Thoracic aorta (tissue), 2 donors: ENCODE data around the gene TSLP. TPM values are rescaled to one million over a fixed set of nuclear protein-coding genes. Genes with fewer than 3 reads are reported as not detected.

Experiments used
- ATAC-seq: fragments of 150-250 bp; one replicate; pipeline ENCODE4 v1.8.0; 2017; ENCODE audit warnings: low read depth; ENCODE audit not compliant: insufficient number of reproducible peaks, low FRiP score
- DNase-seq: peaks from one replicate; pipeline ENCODE4 v3.0.0-alpha.2; 2020; ENCODE audit warnings: low spot score
- H3K27ac ChIP-seq, 2 donors: fragments of 200-600 bp; sonication (generic); 1 replicate in 1 of 2; 2 replicates in 1 of 2; pipeline ENCODE4 v1.5.1; 2016; ENCODE audit warnings: mild to moderate bottlenecking in 2 of 2, moderate library complexity in 2 of 2
- H3K27me3 ChIP-seq: fragments of 200-600 bp; sonication (generic); replicated peaks from 2 replicates; pipeline ENCODE4 v1.6.0; 2016; ENCODE audit warnings: mild to moderate bottlenecking; ENCODE audit not compliant: insufficient read depth
- H3K36me3 ChIP-seq: fragments of 200-600 bp; sonication (generic); one replicate; pipeline ENCODE4 v1.5.1; 2016
- H3K4me1 ChIP-seq, 2 donors: fragments of 200-600 bp; sonication (generic); 1 replicate in 1 of 2; 2 replicates in 1 of 2; pipeline versions ENCODE4 v1.5.1 to v1.6.0; 2016; ENCODE audit warnings: low read depth in 2 of 2, mild to moderate bottlenecking in 1 of 2; ENCODE audit not compliant: control insufficient read depth in 1 of 2
- H3K4me3 ChIP-seq: fragments of 200-600 bp; sonication (generic); 2 replicates; pipeline ENCODE4 v1.5.1; 2016; ENCODE audit warnings: mild to moderate bottlenecking
- H3K9me3 ChIP-seq: fragments of 200-600 bp; sonication (generic); 2 replicates; pipeline ENCODE4 v1.5.1; 2016
- total RNA-seq, 2 donors: library from RNA; depleted of rRNA; stranded (reverse); fragments of >200 nt; gene quantifications; one replicate each; pipeline versions ENCODE4 v1.1.0 to v1.2.3, GENCODE V29; 2016
- TF ChIP-seq, protein P1 (sequence below): fragments of 200-600 bp; sonication (generic); IDR thresholded peaks from one replicate; pipeline ENCODE4 v1.5.1; 2019; ENCODE audit warnings: antibody characterized with exemption

The TSLP gene
- total RNA-seq, 2 donors from 2014 or later, result 0.28 TPM; not detected in 1

DNA sequence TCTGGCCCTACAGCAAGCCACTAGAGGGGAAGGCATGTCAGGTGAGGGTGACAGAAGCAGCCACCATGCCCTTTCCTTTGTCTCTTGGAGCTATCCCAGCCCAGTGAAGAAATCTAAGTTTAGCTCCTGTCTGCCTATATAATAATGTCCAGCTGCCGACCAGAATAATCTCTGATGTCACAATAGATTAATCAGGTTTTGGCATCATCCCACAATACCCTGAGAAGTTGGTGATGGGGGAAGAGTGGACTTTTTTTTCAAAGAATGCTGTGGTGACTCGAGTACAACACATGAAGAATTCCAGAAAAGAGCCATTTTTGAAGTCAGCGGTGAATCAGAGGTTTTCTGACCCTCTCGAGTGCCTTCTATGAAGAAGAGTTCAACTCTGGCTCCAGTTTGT lies 1.7 kb upstream of the TSLP start:
- H3K36me3 ChIP-seq, result no peaks in the 10 kb centered on the region
- ATAC-seq, result no peak
- H3K4me1 ChIP-seq, result peaks cover 4 to 30% of the 10 kb centered on the region in 2 donors
- peak overlapping the region; percentile 65 for H3K4me3 ChIP-seq
- H3K27me3 ChIP-seq, result no peaks in the 10 kb centered on the region
- H3K27ac ChIP-seq, result no peak overlapping the region
- no peaks in the 10 kb centered on the region for H3K9me3 ChIP-seq
- DNase-seq, result no peak
- TF ChIP-seq, protein P1, sequence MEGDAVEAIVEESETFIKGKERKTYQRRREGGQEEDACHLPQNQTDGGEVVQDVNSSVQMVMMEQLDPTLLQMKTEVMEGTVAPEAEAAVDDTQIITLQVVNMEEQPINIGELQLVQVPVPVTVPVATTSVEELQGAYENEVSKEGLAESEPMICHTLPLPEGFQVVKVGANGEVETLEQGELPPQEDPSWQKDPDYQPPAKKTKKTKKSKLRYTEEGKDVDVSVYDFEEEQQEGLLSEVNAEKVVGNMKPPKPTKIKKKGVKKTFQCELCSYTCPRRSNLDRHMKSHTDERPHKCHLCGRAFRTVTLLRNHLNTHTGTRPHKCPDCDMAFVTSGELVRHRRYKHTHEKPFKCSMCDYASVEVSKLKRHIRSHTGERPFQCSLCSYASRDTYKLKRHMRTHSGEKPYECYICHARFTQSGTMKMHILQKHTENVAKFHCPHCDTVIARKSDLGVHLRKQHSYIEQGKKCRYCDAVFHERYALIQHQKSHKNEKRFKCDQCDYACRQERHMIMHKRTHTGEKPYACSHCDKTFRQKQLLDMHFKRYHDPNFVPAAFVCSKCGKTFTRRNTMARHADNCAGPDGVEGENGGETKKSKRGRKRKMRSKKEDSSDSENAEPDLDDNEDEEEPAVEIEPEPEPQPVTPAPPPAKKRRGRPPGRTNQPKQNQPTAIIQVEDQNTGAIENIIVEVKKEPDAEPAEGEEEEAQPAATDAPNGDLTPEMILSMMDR, result no peak

DNA sequence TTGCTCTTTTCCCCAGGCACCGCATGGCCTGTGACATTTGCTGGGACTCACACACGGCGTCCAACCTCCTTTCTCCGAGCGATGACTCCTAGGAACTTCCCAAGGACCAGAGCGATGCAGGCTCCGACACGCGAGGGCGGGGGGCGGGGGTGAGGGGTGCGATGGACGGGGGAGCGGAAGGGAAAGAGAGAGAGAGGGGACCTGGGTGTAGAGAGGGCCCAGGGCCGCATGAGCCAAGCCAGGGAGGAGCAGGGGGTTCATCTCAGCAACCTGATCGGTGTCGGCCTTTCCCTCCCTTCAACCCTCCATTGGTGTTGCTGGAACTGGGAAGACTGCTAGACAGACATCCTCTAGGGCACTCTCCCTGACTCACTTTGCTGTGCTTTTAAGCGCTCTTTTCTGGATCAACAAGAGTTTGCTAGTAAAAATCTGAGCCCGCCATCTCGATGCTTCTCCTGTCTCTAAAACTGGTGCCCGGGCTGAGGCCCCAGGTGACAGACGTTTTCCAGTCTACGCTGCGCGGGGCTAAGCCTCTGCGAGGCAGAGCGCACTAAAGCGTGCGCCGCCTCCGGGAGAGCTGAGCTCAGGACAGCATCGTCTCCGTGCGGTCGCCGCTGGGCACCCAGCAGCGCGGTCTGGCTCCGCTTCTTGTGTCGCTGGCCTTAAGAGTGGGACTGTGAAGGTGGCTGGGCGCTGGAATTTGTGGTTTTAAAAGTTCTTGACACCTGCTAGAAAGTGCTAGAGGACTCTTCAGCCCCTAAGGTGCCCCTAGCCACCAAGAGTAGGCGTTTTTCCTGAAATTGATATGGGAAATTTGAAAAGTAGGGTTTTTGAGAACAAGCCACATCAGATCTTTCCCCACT lies 1.0 kb upstream of the TSLP start:
- H3K4me1 ChIP-seq, result peaks cover 4 to 37% of the 10 kb centered on the region in 2 donors
- H3K36me3 ChIP-seq, result no peaks in the 10 kb centered on the region
- TF ChIP-seq, protein P1, result no peak
- DNase-seq (no peak), ATAC-seq (no peak)
- peak overlapping the region; percentile 65 for H3K4me3 ChIP-seq
- no peak overlapping the region for H3K27ac ChIP-seq
- no peaks in the 10 kb centered on the region for H3K9me3 ChIP-seq
- H3K27me3 ChIP-seq, result no peaks in the 10 kb centered on the region

DNA sequence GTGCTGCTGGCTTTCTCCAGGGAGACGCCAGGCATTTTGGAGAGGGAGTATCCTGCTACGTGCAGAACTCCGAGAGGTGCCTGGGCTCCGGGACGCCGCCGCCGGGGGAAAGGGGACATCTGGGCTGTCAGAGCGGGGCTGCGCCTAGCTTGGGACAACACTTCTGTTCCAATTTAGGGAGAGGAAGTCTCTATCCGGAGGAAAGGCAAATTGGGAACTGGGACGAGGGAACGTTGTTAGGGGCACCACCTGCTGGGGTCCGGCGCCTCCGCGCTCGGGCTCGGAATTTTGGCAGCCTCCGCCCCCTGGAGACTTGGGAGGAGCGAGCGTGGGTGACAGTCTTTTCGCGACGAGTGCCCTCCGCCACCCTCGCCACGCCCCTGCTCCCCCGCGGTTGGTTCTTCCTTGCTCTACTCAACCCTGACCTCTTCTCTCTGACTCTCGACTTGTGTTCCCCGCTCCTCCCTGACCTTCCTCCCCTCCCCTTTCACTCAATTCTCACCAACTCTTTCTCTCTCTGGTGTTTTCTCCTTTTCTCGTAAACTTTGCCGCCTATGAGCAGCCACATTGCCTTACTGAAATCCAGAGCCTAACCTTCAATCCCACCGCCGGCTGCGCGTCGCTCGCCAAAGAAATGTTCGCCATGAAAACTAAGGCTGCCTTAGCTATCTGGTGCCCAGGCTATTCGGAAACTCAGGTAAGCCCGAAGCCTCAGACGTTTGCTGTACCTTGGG lies 1.6 kb downstream of the TSLP start:
- TF ChIP-seq, protein P1, result no peak
- no peak for ATAC-seq
- H3K27ac ChIP-seq, result peak overlapping the region in 1 of 2 donors; percentile 13

DNA sequence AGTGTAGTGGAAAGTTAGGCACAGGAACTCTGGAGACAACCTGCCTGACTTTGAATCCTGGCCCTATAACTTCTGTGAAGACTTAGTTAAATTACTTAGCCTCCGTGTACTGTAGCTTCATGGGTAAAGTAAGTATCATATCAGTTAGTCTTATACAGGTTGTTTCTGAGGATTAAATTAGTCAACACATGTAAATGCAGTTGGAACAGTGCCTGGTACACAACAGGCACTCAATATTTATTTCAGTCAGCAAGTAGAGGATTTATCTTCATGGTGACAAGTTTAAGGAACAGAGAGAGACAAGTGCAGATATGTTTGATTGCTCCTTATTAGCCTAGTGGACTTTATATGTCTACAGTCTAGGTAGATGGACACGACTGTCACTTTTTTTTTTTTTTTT lies 2.7 kb downstream of the TSLP start:
- H3K36me3 ChIP-seq, result no peaks in the 10 kb centered on the region
- DNase-seq, result no peak
- peak overlapping the region; percentile 82 for H3K4me3 ChIP-seq
- TF ChIP-seq, protein P1, result no peak
- no peak overlapping the region for H3K27ac ChIP-seq
- ATAC-seq, result no peak
- H3K9me3 ChIP-seq, result no peaks in the 10 kb centered on the region
- H3K4me1 ChIP-seq, result peaks cover 4 to 38% of the 10 kb centered on the region in 2 donors
- H3K27me3 ChIP-seq, result no peaks in the 10 kb centered on the region

More for the DNA sequence above, 1.6 kb downstream of the TSLP start:
- Histone ChIP-seq H3K27me3 (no peaks in the 10 kb centered on the region), H3K36me3 (no peaks in the 10 kb centered on the region), H3K4me1 (peaks cover 4 to 38% of the 10 kb centered on the region in 2 donors), H3K9me3 (no peaks in the 10 kb centered on the region), H3K4me3 (peak overlapping the region; percentile 82)
- peak; percentile 20 for DNase-seq

DNA sequence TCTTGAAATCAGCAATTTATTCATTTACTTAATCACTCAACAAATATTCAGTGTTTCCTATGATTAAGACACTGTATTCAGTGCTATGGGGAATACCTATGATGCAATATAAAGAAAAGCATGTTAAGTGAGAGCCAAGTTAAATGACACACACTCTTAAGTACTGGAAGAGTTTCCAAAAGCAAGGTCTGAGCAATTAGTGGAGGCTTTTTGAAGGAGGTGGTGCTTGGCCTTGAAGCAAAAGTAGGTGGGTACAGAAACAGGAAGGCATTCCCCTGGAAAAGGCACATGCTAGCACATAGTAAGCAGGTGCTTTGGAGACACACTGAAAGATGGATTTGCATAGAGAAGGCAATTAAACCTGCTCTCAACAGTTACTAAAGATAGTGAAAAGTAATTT lies 4.0 kb downstream of the TSLP start:
- ATAC-seq, result peak; percentile 46
- TF ChIP-seq, protein P1, result no peak

More for the DNA sequence above, 4.0 kb downstream of the TSLP start:
- H3K27me3 ChIP-seq, result no peaks in the 10 kb centered on the region
- H3K36me3 ChIP-seq, result no peaks in the 10 kb centered on the region
- no peak for DNase-seq
- peaks cover 4 to 30% of the 10 kb centered on the region in 2 donors for H3K4me1 ChIP-seq
- no peak overlapping the region for H3K4me3 ChIP-seq
- no peak overlapping the region for H3K27ac ChIP-seq
- H3K9me3 ChIP-seq, result no peaks in the 10 kb centered on the region
